Esophagus (tissue), 2 donors: ENCODE measurements around the gene SLC9A2. TPM values are rescaled to one million over a fixed set of nuclear protein-coding genes. Genes with fewer than 3 reads are reported as not detected.
A peak's percentile ranks its signal among the peaks of the same experiment; 100 is the strongest.

Experiments
- H3K27ac ChIP-seq, 2 donors: one replicate each; pipeline ENCODE4 v1.5.1; 2013; ENCODE audit warnings: low read depth in 2 of 2, mild to moderate bottlenecking in 2 of 2, inconsistent platforms in 1 of 2, low read length in 1 of 2, moderate library complexity in 1 of 2
- H3K27me3 ChIP-seq, 2 donors: one replicate each; pipeline ENCODE4 v1.6.1; 2013; ENCODE audit warnings: low read length in 2 of 2, control low read depth in 1 of 2, mild to moderate bottlenecking in 1 of 2; ENCODE audit not compliant: insufficient read depth in 2 of 2, control insufficient read depth in 1 of 2
- H3K36me3 ChIP-seq, 2 donors: one replicate each; pipeline ENCODE4 v1.6.1; 2013; ENCODE audit warnings: low read length in 1 of 2; ENCODE audit not compliant: control insufficient read depth in 2 of 2, insufficient read depth in 2 of 2
- H3K4me1 ChIP-seq, 2 donors: one replicate each; pipeline ENCODE4 v1.6.1; 2013; ENCODE audit warnings: low read length in 1 of 2; ENCODE audit not compliant: control insufficient read depth in 2 of 2, insufficient read depth in 2 of 2
- H3K4me3 ChIP-seq, 2 donors: one replicate each; pipeline ENCODE4 v1.5.1; 2013; ENCODE audit warnings: low read length in 2 of 2, mild to moderate bottlenecking in 2 of 2, low read depth in 1 of 2, moderate library complexity in 1 of 2
- H3K9me3 ChIP-seq, 2 donors: one replicate each; pipeline ENCODE4 v1.6.1; 2013; ENCODE audit warnings: mild to moderate bottlenecking in 2 of 2, low read depth in 1 of 2, low read length in 1 of 2, moderate library complexity in 1 of 2; ENCODE audit not compliant: control insufficient read depth in 2 of 2, insufficient read depth in 1 of 2
- WGBS, 2 donors: extraction: QIAGEN DNeasy Blood & Tissue Kit; methylation state at CpG; one replicate each; pipeline ENCODE4 v1.1.7; 2013; 5-methylcytosine and 5-hydroxymethylcytosine counted together
- polyA plus RNA-seq, 2 donors: library from polyadenylated mRNA; stranded (reverse); fragments of 200-250 nt; gene quantifications; one replicate each; pipeline ENCODE4 v1.2.3, GENCODE V29; 2013
- donor health status: healthy with polysubstance abuse.
- donor health status: Bipolar disorder and iron deficiency.

SLC9A2 gene
- polyA plus RNA-seq, 2 donors = 0.06 to 0.12 TPM

GRCh38 chr2:102615620-102616436 is 3.5 kb upstream of the SLC9A2 start:
- WGBS, 2 donors = 19 to 21% methylated on average over 5 of the region's 5 CpGs
- Histone ChIP-seq H3K4me1 (peaks cover 7 to 13% of the 10 kb centered on the region in 2 donors), H3K36me3 (no peaks in the 10 kb centered on the region), H3K9me3 (no peaks in the 10 kb centered on the region), H3K27me3 (peaks cover 0 to 4% of the 10 kb centered on the region in 2 donors), H3K4me3 (no peak overlapping the region), H3K27ac (no peak overlapping the region)

- no peaks in the 10 kb centered on the region for H3K9me3 ChIP-seq
- H3K4me3 ChIP-seq = peak overlapping the region; percentile 51 to 55
- H3K27ac ChIP-seq = no peak overlapping the region
- WGBS, 2 donors = 4 to 5% methylated on average over 43 to 59 of the region's 59 CpGs
- peaks cover 7 to 13% of the 10 kb centered on the region in 2 donors for H3K4me1 ChIP-seq
- no peaks in the 10 kb centered on the region for H3K36me3 ChIP-seq
- no peaks in the 10 kb centered on the region for H3K27me3 ChIP-seq
Measured at GRCh38 chr2:102618452-102619413, 620 bp upstream of the SLC9A2 start.

GRCh38 chr2:102620332-102620731 is 979 bp downstream of the SLC9A2 start:
- 20 to 22% methylated on average over 11 of the region's 11 CpGs for WGBS, 2 donors
- H3K9me3 ChIP-seq = no peaks in the 10 kb centered on the region
- H3K36me3 ChIP-seq = no peaks in the 10 kb centered on the region
- H3K27ac ChIP-seq = no peak overlapping the region
- H3K4me3 ChIP-seq = no peak overlapping the region
- H3K4me1 ChIP-seq = peaks cover 7 to 13% of the 10 kb centered on the region in 2 donors
- no peaks in the 10 kb centered on the region for H3K27me3 ChIP-seq

- H3K4me1 ChIP-seq = peaks cover 7 to 13% of the 10 kb centered on the region in 2 donors
Measured at GRCh38 chr2:102621630-102622029, 2.3 kb downstream of the SLC9A2 start.

GRCh38 chr2:102622646-102623045 is 3.3 kb downstream of the SLC9A2 start:
- Histone ChIP-seq H3K4me1 (peaks cover 7 to 13% of the 10 kb centered on the region in 2 donors), H3K27me3 (no peaks in the 10 kb centered on the region), H3K4me3 (no peak overlapping the region), H3K9me3 (no peaks in the 10 kb centered on the region), H3K27ac (no peak overlapping the region), H3K36me3 (no peaks in the 10 kb centered on the region)
- WGBS, 2 donors = 76 to 84% methylated on average over 3 of the region's 3 CpGs

More at GRCh38 chr2:102621630-102622029, 2.3 kb downstream of the SLC9A2 start:
- no peaks in the 10 kb centered on the region for H3K27me3 ChIP-seq
- WGBS, 2 donors = 52 to 68% methylated on average over 4 of the region's 4 CpGs
- H3K27ac ChIP-seq = no peak overlapping the region
- no peaks in the 10 kb centered on the region for H3K36me3 ChIP-seq
- no peaks in the 10 kb centered on the region for H3K9me3 ChIP-seq
- H3K4me3 ChIP-seq = no peak overlapping the region

- H3K27me3 ChIP-seq = no peaks in the 10 kb centered on the region
- H3K9me3 ChIP-seq = no peaks in the 10 kb centered on the region
- no peaks in the 10 kb centered on the region for H3K36me3 ChIP-seq
- no peaks in the 10 kb centered on the region for H3K4me1 ChIP-seq
- 73 to 75% methylated on average over 4 of the region's 4 CpGs for WGBS, 2 donors
- no peak overlapping the region for H3K4me3 ChIP-seq
- H3K27ac ChIP-seq = no peak overlapping the region
Measured at GRCh38 chr2:102630458-102630857, 11.1 kb downstream of the SLC9A2 start.

- no peaks in the 10 kb centered on the region for H3K4me1 ChIP-seq
- no peaks in the 10 kb centered on the region for H3K9me3 ChIP-seq
- H3K27ac ChIP-seq = no peak overlapping the region
- 70 to 74% methylated on average over 4 of the region's 4 CpGs for WGBS, 2 donors
- no peaks in the 10 kb centered on the region for H3K27me3 ChIP-seq
- H3K4me3 ChIP-seq = no peak overlapping the region
- no peaks in the 10 kb centered on the region for H3K36me3 ChIP-seq
Measured at GRCh38 chr2:102632380-102633175, 13.2 kb downstream of the SLC9A2 start.

- Histone ChIP-seq H3K36me3 (no peaks in the 10 kb centered on the region), H3K4me3 (no peak overlapping the region), H3K27me3 (no peaks in the 10 kb centered on the region), H3K27ac (no peak overlapping the region), H3K9me3 (no peaks in the 10 kb centered on the region), H3K4me1 (no peaks in the 10 kb centered on the region)
- WGBS, 2 donors = 89 to 92% methylated on average over 6 of the region's 6 CpGs
Measured at GRCh38 chr2:102634831-102635241, 15.5 kb downstream of the SLC9A2 start.

GRCh38 chr2:102635317-102635716 is 16.0 kb downstream of the SLC9A2 start:
- Histone ChIP-seq H3K9me3 (no peaks in the 10 kb centered on the region), H3K4me3 (no peak overlapping the region), H3K4me1 (no peaks in the 10 kb centered on the region), H3K27me3 (no peaks in the 10 kb centered on the region), H3K27ac (no peak overlapping the region), H3K36me3 (no peaks in the 10 kb centered on the region)
- WGBS, 2 donors = 84 to 91% methylated on average over 7 of the region's 7 CpGs
